Heart right ventricle (tissue), 16 donors: ENCODE data around the gene UBTF. TPM values are rescaled to one million over a fixed set of nuclear protein-coding genes. Genes with fewer than 3 reads are reported as not detected.

Experiments used
- ATAC-seq, 8 donors: fragments of 200-7000 bp; cut with Tn5 transposase; one replicate each; pipeline ENCODE4 v1.9.1; 2020; ENCODE audit warnings: mild to moderate bottlenecking in 8 of 8, moderate library complexity in 8 of 8, moderate number of reproducible peaks in 1 of 8
- DNase-seq, 2 donors: peaks; one replicate each; pipeline ENCODE4 v3.0.0-alpha.2; 2020
- H3K27ac ChIP-seq, 10 donors: fragments of 200-600 bp; sonication (generic) in 2 of 10; one replicate each; pipeline versions ENCODE4 v1.5.0 to v1.8.0; 2020 to 2022; ENCODE audit warnings: mild to moderate bottlenecking in 3 of 10
- H3K27me3 ChIP-seq, 7 donors: fragments of 200-600 bp; one replicate each; pipeline ENCODE4 v1.8.0; 2021 to 2022; ENCODE audit warnings: mild to moderate bottlenecking in 2 of 7
- H3K36me3 ChIP-seq, 9 donors: fragments of 200-600 bp; sonication (generic) in 1 of 9; one replicate each; pipeline versions ENCODE4 v1.5.0 to v1.8.0; 2020 to 2022; ENCODE audit warnings: mild to moderate bottlenecking in 2 of 9
- H3K4me1 ChIP-seq, 9 donors: fragments of 200-600 bp; sonication (generic) in 1 of 9; one replicate each; pipeline versions ENCODE4 v1.5.0 to v1.8.0; 2020 to 2022; ENCODE audit warnings: mild to moderate bottlenecking in 4 of 9
- H3K4me3 ChIP-seq, 10 donors: fragments of 200-600 bp; sonication (generic) in 2 of 10; one replicate each; pipeline versions ENCODE4 v1.5.0 to v1.8.0; 2020 to 2022; ENCODE audit warnings: mild to moderate bottlenecking in 7 of 10, moderate library complexity in 2 of 10
- H3K9me3 ChIP-seq, 11 donors: fragments of 200-600 bp in 10 of 11; sonication (generic) in 2 of 11; one replicate each; pipeline versions ENCODE4 v1.5.0 to v1.8.0; 2013 to 2022; ENCODE audit warnings: mild to moderate bottlenecking in 2 of 11, control low read depth in 1 of 11, moderate library complexity in 1 of 11
- CTCF ChIP-seq, 9 donors: fragments of 200-600 bp; sonication (generic) in 2 of 9; IDR thresholded peaks; one replicate each; pipeline versions ENCODE4 v1.5.0 to v1.8.0; 2021 to 2022; ENCODE audit warnings: antibody characterized with exemption in 9 of 9, mild to moderate bottlenecking in 5 of 9, moderate library complexity in 1 of 9
- WGBS, 2 donors: extraction: QIAGEN DNeasy Blood & Tissue Kit; methylation state at CpG; one replicate each; pipeline ENCODE4 v1.1.7; 2013; ENCODE audit warnings: inconsistent platforms in 1 of 2; 5-methylcytosine and 5-hydroxymethylcytosine counted together
- intact Hi-C, 10 donors: fragments of 100-400 bp; cut with DNase I; formaldehyde crosslinking; loops; one replicate each; pipeline versions ENCODE4 v1.11.1 to v1.14.2; 2022
- polyA plus RNA-seq, 2 donors: library from polyadenylated mRNA; stranded (reverse); fragments of 200-250 nt; gene quantifications; one replicate each; pipeline ENCODE4 v1.2.3, GENCODE V29; 2013
- total RNA-seq, 10 donors: library from RNA; stranded (reverse); fragmentation: NEBNext Ultra II Directional in 3 of 10; extraction: Animal tissue kit (Norgen Biotek cat#: 25700) in 3 of 10; gene quantifications; one replicate each; pipeline versions ENCODE4 v1.2.1 to v1.2.4, GENCODE V29; 2021 to 2023
- donor health status: Arrhythmogenic right ventricular cardiomyopathy.
- donor health status: ischemic (EF 13 %, LVEDD 7.1; RV severe dilation, severe dysfunction).
- donor health status: healthy with polysubstance abuse.
- donor health status: DM: no; HTN: yes; CAD: no.
- donor health status: DM: no; HTN: no; CAD: no.
- donor health status: ischemic (EF 25% LVEDD 6.9; RV normal size, moderate dysfunction).
- donor health status: ischemic (EF 25% LVEDD 5.7; RV mildly dilated, moderate dysfunction).
- donor health status: healthy.
- donor health status: DM: yes; HTN: yes; CAD: no.
- donor health status: Ischemic cardiomyopathy.
- donor health status: ischemic (EF 35%, LVEDD 5.7; RV mildly dilated, moderate dysfunction).
- donor health status: nonischemic (EF 11% LVEDD 7.7; RV severe dilation, severe dysfunction).
- donor health status: DM: yes; HTN: yes; CAD: no.
- donor health status: PGD.
- donor health status: ischemic (EF 29% LVEDD 5.4; RV normal size, mild dysfunction).
- donor health status: nonischemic (EF 23%, LVEDD 6.1; RV moderate dilation, normal function).

Gene UBTF
- total and polyA plus RNA-seq, 12 donors: 30.8 to 56.3 (median 40.9) TPM

GRCh38 chr17:44207743-44208142, 11.7 kb downstream of the UBTF start:
- intact Hi-C loops: loop anchor here in 1 of 10 donors (5.0 kb wide), 1 partner anchor 125 kb away; no protein-coding TSS in a partner anchor
- Histone ChIP-seq H3K27ac (no peak overlapping the region), H3K36me3 (peaks cover 0 to 66% (median 36%) of the 10 kb centered on the region in 9 donors), H3K9me3 (no peaks in the 10 kb centered on the region), H3K27me3 (no peaks in the 10 kb centered on the region), H3K4me1 (peaks cover 5 to 37% (median 13%) of the 10 kb centered on the region in 9 donors), H3K4me3 (no peak overlapping the region)
- DNase-seq (no peak), ATAC-seq (no peak)
- 85 to 89% methylated on average over 5 of the region's 5 CpGs for WGBS, 2 donors
- no peak for TF ChIP-seq CTCF (IDR thresholded peaks at IDR 0.05)

- Histone ChIP-seq H3K9me3 (no peaks in the 10 kb centered on the region), H3K27me3 (no peaks in the 10 kb centered on the region), H3K36me3 (peaks cover 0 to 62% (median 36%) of the 10 kb centered on the region in 9 donors), H3K27ac (no peak overlapping the region), H3K4me1 (peaks cover 5 to 37% (median 13%) of the 10 kb centered on the region in 9 donors), H3K4me3 (no peak overlapping the region)
- 87% methylated on average over 17 of the region's 17 CpGs for WGBS, 2 donors
- no peak for TF ChIP-seq CTCF (IDR thresholded peaks at IDR 0.05)
- no peak for DNase-seq
- no peak for ATAC-seq
- intact Hi-C loops: loop anchor here in 1 of 10 donors (5.0 kb wide), 1 partner anchor 125 kb away; no protein-coding TSS in a partner anchor
Measured at GRCh38 chr17:44207319-44207718, 12.2 kb downstream of the UBTF start.

GRCh38 chr17:44206825-44207155, 12.7 kb downstream of the UBTF start:
- DNase-seq: no peak
- Histone ChIP-seq H3K4me3 (no peak overlapping the region), H3K27me3 (no peaks in the 10 kb centered on the region), H3K27ac (no peak overlapping the region), H3K9me3 (no peaks in the 10 kb centered on the region), H3K4me1 (peaks cover 5 to 38% (median 13%) of the 10 kb centered on the region in 9 donors), H3K36me3 (peaks cover 0 to 56% (median 36%) of the 10 kb centered on the region in 9 donors)
- no peak for TF ChIP-seq CTCF (IDR thresholded peaks at IDR 0.05)
- no peak for ATAC-seq
- 88 to 90% methylated on average over 6 of the region's 6 CpGs for WGBS, 2 donors
- intact Hi-C loops: loop anchor here in 1 of 10 donors (5.0 kb wide), 1 partner anchor 126 kb away; no protein-coding TSS in a partner anchor

GRCh38 chr17:44205962-44206824, 13.3 kb downstream of the UBTF start:
- Histone ChIP-seq H3K36me3 (peaks cover 0 to 50% (median 36%) of the 10 kb centered on the region in 9 donors), H3K9me3 (no peaks in the 10 kb centered on the region), H3K4me1 (peaks cover 5 to 44% (median 13%) of the 10 kb centered on the region in 9 donors), H3K4me3 (no peak overlapping the region), H3K27ac (peak overlapping the region in 1 of 10 donors; percentile 34), H3K27me3 (no peaks in the 10 kb centered on the region)
- intact Hi-C loops: loop anchor here in 1 of 10 donors (5.0 kb wide), 1 partner anchor 126 kb away; no protein-coding TSS in a partner anchor
- 42 to 52% methylated on average over 13 of the region's 13 CpGs for WGBS, 2 donors
- ATAC-seq: no peak
- TF ChIP-seq CTCF (IDR thresholded peaks at IDR 0.05): peak in 1 of 9 donors; percentile 12
- DNase-seq: no peak
